K562 treated with DMSO at 1 percent for 24 hours (cell line): Measurements from ENCODE around the gene PLS1. TPM values are rescaled to one million over a fixed set of nuclear protein-coding genes. Genes with fewer than 3 reads are reported as not detected.

Source experiments
- total RNA-seq: library from RNA; unstranded; fragments of 300-600 nt; gene quantifications from 2 replicates; pipeline ENCODE4 v1.2.3, GENCODE V29; 2022; ENCODE audit warnings: low read depth; ENCODE audit not compliant: insufficient read depth

The PLS1 gene, protein sequence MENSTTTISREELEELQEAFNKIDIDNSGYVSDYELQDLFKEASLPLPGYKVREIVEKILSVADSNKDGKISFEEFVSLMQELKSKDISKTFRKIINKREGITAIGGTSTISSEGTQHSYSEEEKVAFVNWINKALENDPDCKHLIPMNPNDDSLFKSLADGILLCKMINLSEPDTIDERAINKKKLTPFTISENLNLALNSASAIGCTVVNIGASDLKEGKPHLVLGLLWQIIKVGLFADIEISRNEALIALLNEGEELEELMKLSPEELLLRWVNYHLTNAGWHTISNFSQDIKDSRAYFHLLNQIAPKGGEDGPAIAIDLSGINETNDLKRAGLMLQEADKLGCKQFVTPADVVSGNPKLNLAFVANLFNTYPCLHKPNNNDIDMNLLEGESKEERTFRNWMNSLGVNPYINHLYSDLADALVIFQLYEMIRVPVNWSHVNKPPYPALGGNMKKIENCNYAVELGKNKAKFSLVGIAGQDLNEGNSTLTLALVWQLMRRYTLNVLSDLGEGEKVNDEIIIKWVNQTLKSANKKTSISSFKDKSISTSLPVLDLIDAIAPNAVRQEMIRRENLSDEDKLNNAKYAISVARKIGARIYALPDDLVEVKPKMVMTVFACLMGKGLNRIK
- total RNA-seq, result 10.2 and 11.9 TPM in 2 replicates

DNA sequence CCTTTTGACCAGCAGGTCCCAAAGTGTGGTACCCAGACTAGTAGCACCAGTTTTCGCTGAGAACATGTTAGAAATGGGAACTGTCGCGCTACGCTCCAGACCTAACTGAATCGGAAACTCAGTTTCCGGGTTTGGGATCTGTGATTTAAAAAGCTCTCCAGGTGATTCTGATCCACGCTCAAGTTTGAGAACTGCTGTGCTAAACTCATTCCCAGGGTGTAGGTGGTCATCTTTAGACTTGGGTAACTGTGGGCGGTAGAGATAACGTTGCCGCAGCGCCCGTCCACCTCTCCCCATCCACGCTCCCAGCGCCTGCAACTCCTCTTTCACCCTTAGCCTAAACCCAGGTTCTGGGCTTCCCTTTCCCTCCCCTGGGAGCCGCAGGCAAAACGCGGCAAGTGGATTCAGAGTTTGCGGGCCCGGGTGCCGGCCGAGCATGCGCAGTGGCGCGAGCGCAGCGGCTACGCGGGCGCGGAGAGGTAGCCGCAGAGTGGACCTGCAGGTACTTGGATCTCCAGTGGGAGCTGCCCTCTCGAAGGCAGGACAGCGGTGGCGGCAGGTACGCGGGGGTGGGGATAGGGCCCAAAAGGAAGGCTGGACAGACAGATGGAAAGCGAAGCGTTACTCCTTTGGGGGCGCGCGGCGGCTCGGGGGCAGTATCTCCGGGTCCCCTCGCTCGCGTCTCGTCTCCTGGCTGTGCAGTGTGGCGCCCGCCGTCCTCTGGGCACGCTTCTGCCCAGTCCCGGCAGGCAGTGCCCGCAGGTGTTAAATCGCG is at the start of gene PLS1:
PLS1 (plus strand) TSS at position 443 of the 775 bp plus-strand sequence. CDS start 67,845 bp downstream, outside the sequence.

DNA sequence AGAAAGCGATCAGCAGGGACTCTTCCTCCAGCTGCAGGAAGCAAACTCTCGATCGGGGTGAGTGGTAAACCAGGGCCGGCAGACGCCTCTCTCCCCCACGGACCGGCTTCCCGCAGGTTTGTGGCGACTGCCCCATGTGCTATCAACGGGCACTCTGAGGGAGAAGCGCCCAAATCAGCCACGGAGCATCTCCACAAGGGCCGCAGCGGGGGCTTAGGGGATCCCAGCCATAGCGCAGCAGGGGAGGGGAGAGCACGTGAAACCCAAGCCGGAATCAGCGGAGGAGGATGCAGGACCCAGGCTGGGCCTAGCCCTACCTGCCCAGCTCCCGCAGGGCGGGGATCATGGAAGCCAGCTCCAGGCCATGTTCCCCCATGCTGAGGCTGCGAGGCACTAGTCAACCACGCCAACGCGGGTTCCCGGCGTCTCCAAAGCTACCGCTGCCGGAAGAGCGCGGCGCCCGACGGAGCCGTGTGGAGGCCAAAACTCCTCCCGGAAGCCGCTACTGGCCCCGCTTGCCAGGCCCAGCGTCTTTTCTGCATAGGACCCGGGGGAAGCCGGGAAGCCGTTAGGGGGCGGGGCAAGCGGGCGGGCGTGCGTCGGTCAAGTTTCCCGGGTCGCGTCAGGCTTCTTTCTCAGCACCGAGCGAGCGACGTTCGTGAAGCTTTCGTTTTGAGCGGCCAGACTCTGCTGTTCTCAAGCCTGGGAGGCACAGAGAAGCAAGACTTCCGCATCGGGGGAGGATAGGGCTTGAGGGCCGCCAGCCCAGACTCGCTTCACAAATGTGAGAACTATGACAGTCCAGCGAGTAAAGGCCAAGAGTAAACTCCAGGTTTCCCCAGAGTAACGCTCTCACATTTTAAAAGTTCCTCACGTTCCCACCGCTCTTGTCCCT is 17.6 kb upstream of the PLS1 start, which contains the start of gene ATR:
ATR (minus strand) TSS at position 405 of the 895 bp plus-strand sequence; CDS start at position 376, 29 bp downstream.

DNA sequence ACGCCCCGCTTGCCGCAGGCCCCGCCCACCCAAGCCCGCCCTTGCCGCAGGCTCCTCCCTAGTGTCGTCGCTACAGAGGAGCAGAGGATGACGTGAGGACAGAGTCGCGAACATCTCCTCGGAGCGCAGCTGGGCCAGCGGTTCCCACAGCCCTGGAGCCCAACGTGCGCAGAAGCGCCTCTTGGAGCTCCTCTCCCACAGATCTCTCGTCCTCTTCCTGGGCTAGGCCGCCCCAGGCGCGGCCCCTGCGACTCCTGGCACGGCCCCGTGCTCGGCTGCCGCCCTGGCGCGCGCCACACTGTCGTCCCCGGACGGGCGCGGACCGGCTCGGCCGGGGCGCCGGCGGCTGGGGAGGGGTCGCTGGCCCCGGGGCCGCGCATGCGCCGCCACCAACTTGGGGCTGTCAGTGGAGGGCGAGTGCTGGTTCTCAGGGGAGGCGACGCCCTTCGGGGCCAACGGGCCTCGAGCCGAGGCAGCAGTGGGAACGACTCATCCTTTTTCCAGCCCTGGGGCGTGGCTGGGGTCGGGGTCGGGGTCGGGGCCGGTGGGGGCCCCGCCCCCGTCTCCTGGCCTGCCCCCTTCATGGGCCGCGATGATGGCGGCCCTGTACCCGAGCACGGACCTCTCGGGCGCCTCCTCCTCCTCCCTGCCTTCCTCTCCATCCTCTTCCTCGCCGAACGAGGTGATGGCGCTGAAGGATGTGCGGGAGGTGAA is 127.9 kb downstream of the PLS1 start, which contains the start of gene TRPC1:
TRPC1 (plus strand) TSS at position 67 of the 714 bp plus-strand sequence; CDS start at position 593, 526 bp downstream.

Other genes starting within 250 kb of the PLS1 start
- gene XRN1, start 148.4 kb upstream of the PLS1 start, total RNA-seq, result 5.8 and 8.3 TPM in 2 replicates
- gene ATR, start 17.7 kb upstream of the PLS1 start, total RNA-seq, result 7.0 and 10.5 TPM in 2 replicates
- gene TRPC1, start 127.6 kb downstream of the PLS1 start, total RNA-seq, result 4.3 and 5.5 TPM in 2 replicates